WI38 (cell line): Measurements from ENCODE around the gene ENAH.

Experiments used
- H3K4me3 ChIP-seq: 2 replicates; pipeline ENCODE4 v1.5.1; 2011; ENCODE audit warnings: low read depth, mild to moderate bottlenecking, control low read depth, low read length
- CTCF ChIP-seq: IDR thresholded peaks from 2 replicates; pipeline ENCODE4 v1.5.1; 2012; ENCODE audit warnings: low read depth, mild to moderate bottlenecking, control low read depth, low read length

Gene ENAH

DNA sequence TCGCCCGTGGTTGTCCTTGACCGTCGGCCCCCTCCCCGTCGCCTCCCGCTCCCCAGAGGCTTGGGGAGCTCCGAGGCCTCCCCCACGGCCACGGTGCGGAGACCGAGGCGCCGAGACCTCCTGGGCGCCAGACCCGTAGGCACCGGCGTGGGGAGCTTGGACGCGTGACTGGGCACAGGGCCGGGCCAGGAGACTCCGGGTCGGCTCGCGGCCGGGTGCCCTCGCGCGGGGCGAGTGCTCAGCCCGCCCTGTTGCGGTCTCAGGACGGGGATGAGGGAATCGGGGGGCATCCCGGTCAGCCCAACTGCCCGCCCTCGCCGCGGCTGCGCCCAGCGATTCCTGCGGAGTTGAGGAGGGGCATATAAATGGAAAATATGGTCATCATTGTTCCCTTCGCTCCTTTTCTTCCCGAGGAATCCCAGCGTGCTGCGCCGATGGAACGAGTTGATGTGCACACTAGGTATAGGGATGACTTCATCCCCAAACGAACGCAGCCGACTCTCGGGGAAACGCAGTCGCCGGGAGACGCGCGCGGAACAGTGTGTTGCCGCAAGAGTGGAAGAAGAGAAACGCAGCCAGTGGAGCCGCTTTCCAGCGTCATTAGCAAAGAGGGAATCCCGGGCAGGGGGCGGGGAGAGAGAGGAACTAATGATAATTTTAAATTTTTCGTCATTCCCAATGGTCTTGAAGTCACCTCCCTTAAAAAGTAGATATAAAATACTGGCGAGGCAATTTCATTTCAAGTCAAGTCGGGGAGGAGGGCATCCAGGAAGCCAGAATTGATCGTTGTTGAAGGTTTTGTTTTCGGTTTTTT is 747 bp upstream of the ENAH start:
- peak overlapping the region; percentile 77 for H3K4me3 ChIP-seq
- no peak for TF ChIP-seq CTCF

DNA sequence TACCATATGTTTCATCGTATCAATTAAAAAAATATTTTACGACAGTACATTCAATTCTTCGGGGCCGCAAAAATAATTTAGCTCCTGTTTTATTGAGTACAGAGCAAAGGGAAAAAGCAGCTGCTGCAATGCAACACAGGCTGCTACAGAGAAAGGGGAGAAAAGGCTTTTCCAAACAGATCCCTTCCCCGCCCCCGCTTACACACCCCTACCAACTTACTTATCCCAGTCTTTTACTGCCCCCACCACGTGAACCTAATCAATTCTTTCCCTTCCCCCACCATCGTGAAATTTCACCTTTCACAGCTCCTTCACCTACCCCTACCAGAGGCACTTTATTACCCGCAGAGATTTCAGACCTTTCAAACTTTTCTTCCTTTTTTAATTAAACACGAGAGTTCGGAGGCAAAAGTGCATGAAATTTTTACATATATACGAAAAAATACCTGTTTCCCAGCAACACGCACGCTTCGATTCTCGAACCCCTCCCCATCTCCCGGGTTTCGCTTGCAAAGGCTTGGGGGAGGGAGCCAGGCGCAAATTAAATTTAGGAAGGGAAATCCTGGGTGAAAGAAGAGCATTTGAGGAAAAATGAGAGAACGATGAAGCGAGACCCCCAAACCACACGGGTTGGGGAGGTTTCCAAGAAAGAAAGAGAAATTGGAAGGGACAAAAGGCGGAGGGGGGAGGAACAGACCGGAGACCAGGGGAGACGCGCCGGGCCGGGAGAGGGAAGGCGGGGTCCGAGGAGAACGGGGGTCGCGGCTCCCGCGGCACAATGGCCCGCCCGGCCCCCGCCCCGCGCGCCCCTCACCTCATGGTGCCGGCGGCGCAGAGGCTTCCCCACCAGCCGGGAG is 823 bp downstream of the ENAH start:
- H3K4me3 ChIP-seq: peak overlapping the region; percentile 71
- TF ChIP-seq CTCF: no peak

GRCh38 chr1:225651376-225651871 is 1.5 kb downstream of the ENAH start:
- H3K4me3 ChIP-seq: peak overlapping the region; percentile 71
- no peak for TF ChIP-seq CTCF

DNA sequence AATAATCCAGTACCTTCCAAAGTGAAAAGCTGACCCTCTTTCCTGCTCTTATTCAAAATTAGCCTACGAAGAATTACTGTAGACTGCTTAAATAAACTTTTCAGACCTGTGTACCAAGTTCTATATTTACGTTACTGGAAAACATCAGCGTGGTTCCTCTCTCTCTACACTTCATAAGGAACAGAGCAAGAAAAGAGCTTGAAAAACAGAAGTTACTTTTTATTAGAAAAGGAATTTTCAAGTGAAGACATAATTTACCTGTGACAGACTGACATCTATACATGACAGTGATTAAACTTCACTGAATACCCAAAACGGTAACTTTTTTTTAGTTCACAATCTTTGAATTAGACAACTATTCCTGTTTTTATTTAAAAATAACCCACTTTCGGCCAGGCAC is 2.7 kb downstream of the ENAH start:
- peak overlapping the region; percentile 71 for H3K4me3 ChIP-seq
- no peak for TF ChIP-seq CTCF

GRCh38 chr1:225645194-225645895 is 7.6 kb downstream of the ENAH start:
- TF ChIP-seq CTCF: no peak

DNA sequence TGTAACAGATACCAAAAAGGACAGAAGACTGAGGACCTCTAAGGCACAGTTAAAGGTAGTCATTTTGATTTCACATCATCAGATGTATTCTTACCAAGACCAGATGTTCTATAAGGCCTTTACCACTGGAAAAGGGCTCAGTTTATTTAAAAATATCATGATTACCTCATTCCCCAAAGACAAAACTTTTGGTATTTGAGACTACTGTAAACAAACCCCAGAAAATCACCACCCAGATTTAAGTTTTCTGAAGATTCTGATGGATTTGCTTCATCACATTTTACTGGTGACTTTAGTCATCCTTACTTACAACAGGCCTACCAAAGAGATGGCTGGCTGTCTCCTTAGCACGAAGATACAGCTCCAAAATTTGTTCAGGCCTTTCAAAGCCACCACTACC is 8.3 kb downstream of the ENAH start:
- no peak overlapping the region for H3K4me3 ChIP-seq
- TF ChIP-seq CTCF: no peak

More at GRCh38 chr1:225645194-225645895, 7.6 kb downstream of the ENAH start:
- no peak overlapping the region for H3K4me3 ChIP-seq
